Measurements from ENCODE around the gene MTX3. TPM values are rescaled to one million over a fixed set of nuclear protein-coding genes. Genes with fewer than 3 reads are reported as not detected.

Gene MTX3, protein sequence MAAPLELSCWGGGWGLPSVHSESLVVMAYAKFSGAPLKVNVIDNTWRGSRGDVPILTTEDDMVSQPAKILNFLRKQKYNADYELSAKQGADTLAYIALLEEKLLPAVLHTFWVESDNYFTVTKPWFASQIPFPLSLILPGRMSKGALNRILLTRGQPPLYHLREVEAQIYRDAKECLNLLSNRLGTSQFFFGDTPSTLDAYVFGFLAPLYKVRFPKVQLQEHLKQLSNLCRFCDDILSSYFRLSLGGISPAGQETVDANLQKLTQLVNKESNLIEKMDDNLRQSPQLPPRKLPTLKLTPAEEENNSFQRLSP
- total RNA-seq (2022; extraction: Qiagen RNA extraction; ENCODE audit: low read depth), result 4.4 to 7.3 TPM (median 6.1 TPM) in 5 replicates

DNA sequence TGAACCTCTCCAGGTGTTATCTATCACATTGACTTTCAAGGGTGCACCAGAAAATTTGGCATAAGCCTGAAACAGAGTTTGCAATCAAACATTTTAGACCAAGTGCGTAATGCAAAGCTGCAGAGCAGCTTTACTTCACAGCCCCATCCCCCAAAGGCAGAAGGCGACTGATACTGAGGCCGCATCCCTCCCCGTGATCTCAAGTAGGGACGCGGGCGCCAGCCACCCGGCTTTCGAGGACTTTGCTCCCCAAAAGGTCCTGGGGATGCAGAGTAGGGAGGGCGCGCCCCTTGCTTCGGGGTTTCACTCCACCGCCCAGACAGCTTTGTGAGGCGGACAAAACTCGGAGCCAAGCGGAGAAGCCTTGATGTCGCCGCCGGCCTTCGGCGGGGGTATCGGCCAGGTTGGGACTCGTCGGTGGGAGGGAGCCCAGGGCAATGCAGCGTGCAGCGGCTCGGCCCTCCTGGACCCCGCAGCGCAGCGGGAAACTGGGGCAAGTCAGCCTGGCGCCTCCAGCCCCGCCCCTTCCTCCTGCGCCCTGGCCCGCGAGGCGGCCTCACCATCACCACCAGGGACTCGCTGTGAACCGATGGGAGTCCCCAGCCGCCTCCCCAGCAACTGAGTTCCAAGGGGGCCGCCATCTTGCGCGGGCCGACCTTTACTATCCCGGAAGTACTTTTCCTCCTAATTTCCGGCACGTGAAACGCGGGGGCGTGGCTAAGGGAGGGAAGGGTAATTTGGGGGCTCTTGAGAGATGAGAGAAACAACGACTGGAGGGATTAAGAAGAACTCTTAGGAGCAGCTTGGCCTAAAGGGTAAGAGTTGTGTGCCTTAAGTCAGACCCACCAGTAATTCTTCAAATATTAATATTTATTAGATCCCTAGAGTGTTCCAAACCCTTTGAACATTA lies at the start of gene MTX3:
MTX3 (minus strand) TSS at position 665 of the 910 bp plus-strand sequence; CDS start at position 641, 24 bp downstream.

DNA sequence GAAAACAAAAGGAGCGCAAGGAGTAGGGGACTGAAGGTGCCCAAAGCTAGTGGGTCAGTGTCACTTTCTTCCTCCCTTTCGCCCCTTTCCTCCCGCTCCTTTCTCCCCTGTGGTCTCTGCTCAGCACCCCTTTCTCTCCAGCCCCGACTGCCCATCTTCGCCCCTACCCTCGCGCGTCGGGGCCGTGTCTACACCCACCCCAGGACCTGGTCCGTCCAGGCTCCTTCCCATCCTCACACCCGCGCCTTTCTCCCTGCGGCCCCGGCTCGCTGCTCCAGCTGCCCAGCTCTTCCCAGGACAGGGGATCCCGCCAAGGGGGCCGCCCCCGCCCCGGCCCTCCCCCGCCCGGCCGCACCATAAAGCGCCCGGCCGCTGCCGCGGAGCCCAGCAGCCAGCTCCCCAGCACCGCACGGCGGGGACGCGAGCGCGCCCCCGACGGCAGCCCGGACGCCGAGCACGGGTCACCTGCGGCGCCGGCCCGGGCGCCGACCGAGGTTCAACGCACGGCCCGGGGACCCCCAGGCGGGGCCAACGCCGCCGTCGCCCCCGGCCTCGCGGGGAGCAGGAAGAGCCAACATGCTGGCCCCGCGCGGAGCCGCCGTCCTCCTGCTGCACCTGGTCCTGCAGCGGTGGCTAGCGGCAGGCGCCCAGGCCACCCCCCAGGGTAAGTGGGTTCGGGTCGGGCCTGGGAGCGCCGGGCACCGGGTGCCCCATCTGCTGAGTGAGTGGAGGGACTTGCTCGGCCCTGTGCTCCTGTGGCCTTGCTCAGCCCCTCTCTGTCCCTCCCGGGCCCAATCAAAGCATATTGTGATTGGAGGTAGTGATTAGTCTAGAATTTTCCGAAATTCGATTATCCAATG lies 44.1 kb upstream of the MTX3 start, which contains the start of gene THBS4:
THBS4 (plus strand) TSS at position 387 of the 860 bp plus-strand sequence; CDS start at position 577, 190 bp downstream.

Other genes starting within 250 kb of the MTX3 start
- 0.28 TPM in 1 of 5 replicates, not detected in the others for gene THBS4, start 44.1 kb upstream of the MTX3 start, total RNA-seq (2022; extraction: Qiagen RNA extraction; ENCODE audit: low read depth)